Transverse colon (tissue), 4 donors: ENCODE data around the gene LRP8. TPM values are rescaled to one million over a fixed set of nuclear protein-coding genes. Genes with fewer than 3 reads are reported as not detected.

Source experiments
- DNase-seq: peaks from one replicate; pipeline ENCODE4 v3.0.0-alpha.2; 2019
- H3K27ac ChIP-seq, 4 donors: fragments of 200-600 bp; sonication (generic); 2 replicates each; pipeline ENCODE4 v1.5.1; 2016 to 2018; ENCODE audit warnings: inconsistent platforms in 4 of 4
- H3K27me3 ChIP-seq: fragments of 200-600 bp; sonication (generic); 2 replicates; pipeline ENCODE4 v1.5.1; 2017; ENCODE audit warnings: inconsistent platforms
- H3K36me3 ChIP-seq, 4 donors: fragments of 200-600 bp; sonication (generic); 2 replicates each; pipeline ENCODE4 v1.5.1; 2017 to 2019; ENCODE audit warnings: inconsistent platforms in 4 of 4
- H3K4me1 ChIP-seq, 4 donors: fragments of 200-600 bp; sonication (generic); 2 replicates each; pipeline ENCODE4 v1.5.1; 2017 to 2020; ENCODE audit warnings: inconsistent platforms in 4 of 4
- H3K4me3 ChIP-seq, 4 donors: fragments of 200-600 bp; sonication (generic); 1 replicate in 1 of 4; 2 replicates in 3 of 4; pipeline versions ENCODE4 v1.5.1 to v1.6.1; 2017 to 2019; ENCODE audit warnings: inconsistent platforms in 4 of 4
- H3K9me3 ChIP-seq, 2 donors: fragments of 200-600 bp; sonication (generic); 2 replicates each; pipeline ENCODE4 v1.5.1; 2017 to 2019; ENCODE audit warnings: inconsistent platforms in 2 of 2
- EP300 ChIP-seq: sonication (generic); formaldehyde crosslinking; IDR thresholded peaks from one replicate; pipeline ENCODE4 v1.6.1; 2017; ENCODE audit warnings: antibody characterized with exemption, low read depth
- POLR2A ChIP-seq: fragments of 450-650 bp; IDR thresholded peaks from one replicate; pipeline ENCODE4 v1.6.1; 2016; ENCODE audit warnings: antibody characterized with exemption, mild to moderate bottlenecking, moderate library complexity
- POLR2AphosphoS5 ChIP-seq, 3 donors: sonication (generic); formaldehyde crosslinking; IDR thresholded peaks; one replicate each; pipeline ENCODE4 v1.6.1; 2016; ENCODE audit warnings: antibody characterized with exemption in 3 of 3
- WGBS, 2 donors: methylation state at CpG; one replicate each; pipeline ENCODE4 v1.1.5; 2018; ENCODE audit warnings: low coverage in 1 of 2; 5-methylcytosine and 5-hydroxymethylcytosine counted together
- in situ Hi-C, 4 donors: fragments of 200-750 bp; cut with MboI; loops; one replicate each; pipeline versions ENCODE4 v1.15.0 to v1.15.1; 2017; ENCODE audit warnings: low sequenced_read_pairs in 3 of 4, low pct_ligation_motif_present in 1 of 4, low pct_unique_long_range_greater_than_20kb in 1 of 4
- intact Hi-C: fragments of 100-400 bp; cut with DNase I; formaldehyde crosslinking; loops from one replicate; pipeline ENCODE4 v1.15.1; 2023; ENCODE audit warnings: low total_unique reads
- total RNA-seq, 4 donors: library from RNA; depleted of rRNA; stranded (reverse); fragments of >200 nt; gene quantifications; one replicate each; pipeline ENCODE4 v1.1.0, GENCODE V29; 2016
- TF ChIP-seq, protein P1 (sequence below), 5 experiments: fragments of 200-600 bp in 3 of 5; fragments of 450-650 bp in 2 of 5; sonication (generic) in 3 of 5; IDR thresholded peaks; 1 replicate in 2 of 5; 2 replicates in 3 of 5; pipeline ENCODE4 v1.5.1; 2016 to 2017; ENCODE audit warnings: antibody characterized with exemption in 5 of 5, inconsistent platforms in 3 of 5, mild to moderate bottlenecking in 2 of 5, moderate library complexity in 1 of 5

Gene LRP8
- total RNA-seq, 4 donors from 2014 or later: 0.37 to 10.7 (median 1.4) TPM

DNA sequence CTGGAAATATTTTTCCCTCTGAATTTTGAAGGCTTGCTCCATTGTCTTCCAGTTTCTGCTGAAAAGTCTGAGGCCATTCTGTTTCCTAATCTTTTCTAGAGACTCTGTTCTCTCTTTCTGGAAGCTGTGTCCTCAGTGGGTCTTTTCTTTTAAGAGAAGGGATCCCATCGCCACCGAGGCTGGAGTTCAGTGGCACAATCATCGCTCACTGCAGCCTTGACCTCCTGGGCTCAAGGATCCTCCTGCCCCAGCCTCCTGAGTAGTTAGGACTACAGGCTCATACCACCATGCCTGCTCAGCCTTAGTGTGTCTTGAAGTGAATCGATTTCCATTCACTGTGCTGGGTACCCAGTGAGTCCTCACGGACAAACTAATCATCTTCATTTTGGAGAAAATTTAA is 9.6 kb upstream of the LRP8 start:
- in situ Hi-C loops: no loop called here
- H3K27ac ChIP-seq: no peak overlapping the region
- H3K36me3 ChIP-seq: no peaks in the 10 kb centered on the region
- no peaks in the 10 kb centered on the region for H3K9me3 ChIP-seq
- TF ChIP-seq, protein P1, sequence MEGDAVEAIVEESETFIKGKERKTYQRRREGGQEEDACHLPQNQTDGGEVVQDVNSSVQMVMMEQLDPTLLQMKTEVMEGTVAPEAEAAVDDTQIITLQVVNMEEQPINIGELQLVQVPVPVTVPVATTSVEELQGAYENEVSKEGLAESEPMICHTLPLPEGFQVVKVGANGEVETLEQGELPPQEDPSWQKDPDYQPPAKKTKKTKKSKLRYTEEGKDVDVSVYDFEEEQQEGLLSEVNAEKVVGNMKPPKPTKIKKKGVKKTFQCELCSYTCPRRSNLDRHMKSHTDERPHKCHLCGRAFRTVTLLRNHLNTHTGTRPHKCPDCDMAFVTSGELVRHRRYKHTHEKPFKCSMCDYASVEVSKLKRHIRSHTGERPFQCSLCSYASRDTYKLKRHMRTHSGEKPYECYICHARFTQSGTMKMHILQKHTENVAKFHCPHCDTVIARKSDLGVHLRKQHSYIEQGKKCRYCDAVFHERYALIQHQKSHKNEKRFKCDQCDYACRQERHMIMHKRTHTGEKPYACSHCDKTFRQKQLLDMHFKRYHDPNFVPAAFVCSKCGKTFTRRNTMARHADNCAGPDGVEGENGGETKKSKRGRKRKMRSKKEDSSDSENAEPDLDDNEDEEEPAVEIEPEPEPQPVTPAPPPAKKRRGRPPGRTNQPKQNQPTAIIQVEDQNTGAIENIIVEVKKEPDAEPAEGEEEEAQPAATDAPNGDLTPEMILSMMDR (IDR thresholded peaks at IDR 0.05): no peak
- TF ChIP-seq EP300 (no peak), POLR2A (no peak), POLR2AphosphoS5 (IDR thresholded peaks at IDR 0.05) (no peak)
- H3K4me1 ChIP-seq: no peaks in the 10 kb centered on the region
- H3K27me3 ChIP-seq: no peaks in the 10 kb centered on the region
- WGBS, 2 donors: 92 to 93% methylated on average over 2 to 5 of the region's 5 CpGs
- intact Hi-C loops: no loop called here
- H3K4me3 ChIP-seq: no peak overlapping the region
- DNase-seq: no peak

DNA sequence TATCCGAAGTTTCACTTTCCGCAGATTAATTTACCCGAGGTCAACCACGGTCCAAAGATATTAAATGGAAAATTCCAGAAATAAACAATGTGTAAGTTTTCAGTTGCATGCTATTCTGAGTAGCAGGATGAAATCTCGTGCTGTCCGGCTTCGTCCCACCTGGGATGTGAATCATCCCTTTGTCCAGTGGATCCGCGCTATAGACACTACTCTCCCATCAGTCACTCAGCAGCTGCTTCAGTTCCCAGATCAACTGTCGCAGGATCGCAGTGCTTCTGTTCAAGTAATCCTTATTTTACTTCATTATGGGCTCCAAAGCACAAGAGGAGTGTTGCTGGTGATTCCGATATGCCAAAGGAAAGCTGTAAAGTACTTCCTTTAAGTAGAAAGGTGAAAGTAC is 8.3 kb upstream of the LRP8 start:
- in situ Hi-C loops: no loop called here
- Histone ChIP-seq H3K27me3 (no peaks in the 10 kb centered on the region), H3K27ac (no peak overlapping the region), H3K4me3 (no peak overlapping the region), H3K9me3 (no peaks in the 10 kb centered on the region), H3K36me3 (no peaks in the 10 kb centered on the region), H3K4me1 (no peaks in the 10 kb centered on the region)
- TF ChIP-seq, protein P1 (IDR thresholded peaks at IDR 0.05): no peak
- TF ChIP-seq EP300 (no peak), POLR2A (no peak), POLR2AphosphoS5 (IDR thresholded peaks at IDR 0.05) (no peak)
- 88 to 89% methylated on average over 11 to 12 of the region's 12 CpGs for WGBS, 2 donors
- DNase-seq: no peak
- intact Hi-C loops: no loop called here

DNA sequence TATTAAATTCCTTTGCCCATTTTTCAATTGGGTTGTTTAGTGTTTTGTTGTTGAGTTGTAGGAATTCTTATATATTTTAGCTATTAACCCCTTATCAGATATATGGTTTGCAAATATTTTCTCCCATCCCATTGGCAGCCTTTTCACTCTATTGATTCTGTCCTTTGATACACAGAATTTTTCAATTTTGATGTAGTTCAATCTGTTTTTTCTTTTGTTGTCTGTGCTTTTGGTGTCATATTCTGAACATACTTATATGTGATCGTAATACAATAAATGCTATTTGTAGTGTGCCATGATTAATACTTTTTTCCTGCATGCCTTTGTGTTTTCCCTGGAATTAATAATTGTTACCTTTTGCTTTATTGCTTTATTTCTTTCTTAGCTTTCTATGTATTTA is 7.8 kb upstream of the LRP8 start:
- Histone ChIP-seq H3K9me3 (no peaks in the 10 kb centered on the region), H3K4me3 (no peak overlapping the region), H3K4me1 (no peaks in the 10 kb centered on the region), H3K36me3 (no peaks in the 10 kb centered on the region), H3K27me3 (no peaks in the 10 kb centered on the region), H3K27ac (no peak overlapping the region)
- TF ChIP-seq POLR2AphosphoS5 (IDR thresholded peaks at IDR 0.05) (no peak), EP300 (no peak), POLR2A (no peak)
- TF ChIP-seq, protein P1 (IDR thresholded peaks at IDR 0.05): no peak
- in situ Hi-C loops: no loop called here
- intact Hi-C loops: no loop called here
- 94 to 100% methylated on average over 1 of the region's 1 CpG for WGBS, 2 donors
- DNase-seq: no peak

DNA sequence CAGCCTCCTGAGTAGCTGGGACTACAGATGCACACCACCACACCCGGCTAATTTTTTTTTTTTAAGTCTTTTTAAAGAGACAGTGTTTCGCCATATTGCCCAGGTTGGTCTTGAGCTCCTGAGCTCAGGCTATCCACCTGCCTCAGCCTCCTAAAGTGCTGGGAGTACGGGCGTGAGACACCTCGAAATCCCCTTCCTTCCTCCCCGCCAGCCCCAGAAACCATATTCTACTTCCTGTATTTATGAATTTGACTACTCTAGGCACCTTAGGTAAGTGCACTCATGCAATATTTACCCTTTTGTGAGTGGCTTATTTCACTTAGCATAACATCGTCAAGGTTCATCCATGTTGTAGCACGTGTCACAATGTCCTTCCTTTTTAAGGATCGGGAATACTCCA is 6.9 kb upstream of the LRP8 start:
- Histone ChIP-seq H3K36me3 (no peaks in the 10 kb centered on the region), H3K9me3 (no peaks in the 10 kb centered on the region), H3K27ac (no peak overlapping the region), H3K27me3 (no peaks in the 10 kb centered on the region), H3K4me1 (no peaks in the 10 kb centered on the region), H3K4me3 (no peak overlapping the region)
- TF ChIP-seq POLR2A (no peak), EP300 (no peak), POLR2AphosphoS5 (IDR thresholded peaks at IDR 0.05) (no peak)
- TF ChIP-seq, protein P1 (IDR thresholded peaks at IDR 0.05): no peak
- intact Hi-C loops: no loop called here
- no peak for DNase-seq
- 59 to 62% methylated on average over 4 to 9 of the region's 9 CpGs for WGBS, 2 donors
- in situ Hi-C loops: no loop called here
